Measurements from ENCODE around the gene RASD2.

RASD2 gene

DNA sequence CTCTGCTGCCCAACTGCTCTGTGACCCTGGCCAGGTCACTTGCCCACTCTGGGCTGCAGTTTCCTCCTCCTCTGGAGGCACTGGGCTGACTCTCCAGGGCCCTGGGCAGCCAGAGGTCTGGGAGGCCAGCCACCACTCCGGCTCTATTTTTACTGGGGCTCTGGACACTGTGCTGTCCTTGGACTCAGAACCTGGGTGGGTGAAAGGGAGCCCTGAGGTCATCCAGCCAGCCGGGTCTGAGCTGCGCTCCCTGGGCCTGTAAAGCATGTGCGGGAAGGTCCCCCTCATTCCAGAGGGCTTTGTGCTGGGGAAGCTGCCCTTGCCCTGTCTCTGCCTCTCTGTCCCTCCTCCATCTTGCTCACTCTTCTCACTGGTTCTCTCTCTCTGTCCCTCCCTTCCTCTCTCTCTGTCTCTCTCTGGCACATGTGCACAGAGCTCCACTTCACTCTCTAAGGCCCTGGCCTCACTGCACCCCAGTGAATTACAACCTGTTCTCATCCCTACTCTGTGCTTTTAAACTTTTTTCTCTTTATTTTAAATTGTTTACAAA is 51.9 kb downstream of the RASD2 start:
- no peak overlapping the region for H3K4me3 ChIP-seq (ENCODE audit: low read depth, low read length)
- no peak for DNase-seq (ENCODE audit: low read depth)
- TF ChIP-seq MYC (IDR thresholded peaks at IDR 0.05; ENCODE audit: low read depth, low read length): no peak
- TF ChIP-seq, protein P1, sequence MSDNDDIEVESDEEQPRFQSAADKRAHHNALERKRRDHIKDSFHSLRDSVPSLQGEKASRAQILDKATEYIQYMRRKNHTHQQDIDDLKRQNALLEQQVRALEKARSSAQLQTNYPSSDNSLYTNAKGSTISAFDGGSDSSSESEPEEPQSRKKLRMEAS (IDR thresholded peaks at IDR 0.05; ENCODE audit: low read depth, low read length): no peak
- TF ChIP-seq, protein P2, sequence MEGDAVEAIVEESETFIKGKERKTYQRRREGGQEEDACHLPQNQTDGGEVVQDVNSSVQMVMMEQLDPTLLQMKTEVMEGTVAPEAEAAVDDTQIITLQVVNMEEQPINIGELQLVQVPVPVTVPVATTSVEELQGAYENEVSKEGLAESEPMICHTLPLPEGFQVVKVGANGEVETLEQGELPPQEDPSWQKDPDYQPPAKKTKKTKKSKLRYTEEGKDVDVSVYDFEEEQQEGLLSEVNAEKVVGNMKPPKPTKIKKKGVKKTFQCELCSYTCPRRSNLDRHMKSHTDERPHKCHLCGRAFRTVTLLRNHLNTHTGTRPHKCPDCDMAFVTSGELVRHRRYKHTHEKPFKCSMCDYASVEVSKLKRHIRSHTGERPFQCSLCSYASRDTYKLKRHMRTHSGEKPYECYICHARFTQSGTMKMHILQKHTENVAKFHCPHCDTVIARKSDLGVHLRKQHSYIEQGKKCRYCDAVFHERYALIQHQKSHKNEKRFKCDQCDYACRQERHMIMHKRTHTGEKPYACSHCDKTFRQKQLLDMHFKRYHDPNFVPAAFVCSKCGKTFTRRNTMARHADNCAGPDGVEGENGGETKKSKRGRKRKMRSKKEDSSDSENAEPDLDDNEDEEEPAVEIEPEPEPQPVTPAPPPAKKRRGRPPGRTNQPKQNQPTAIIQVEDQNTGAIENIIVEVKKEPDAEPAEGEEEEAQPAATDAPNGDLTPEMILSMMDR (IDR thresholded peaks at IDR 0.05; ENCODE audit: low read depth, low read length): no peak
- no peak for TF ChIP-seq POLR2A (IDR thresholded peaks at IDR 0.05; ENCODE audit: extremely low read depth, insufficient read length)

DNA sequence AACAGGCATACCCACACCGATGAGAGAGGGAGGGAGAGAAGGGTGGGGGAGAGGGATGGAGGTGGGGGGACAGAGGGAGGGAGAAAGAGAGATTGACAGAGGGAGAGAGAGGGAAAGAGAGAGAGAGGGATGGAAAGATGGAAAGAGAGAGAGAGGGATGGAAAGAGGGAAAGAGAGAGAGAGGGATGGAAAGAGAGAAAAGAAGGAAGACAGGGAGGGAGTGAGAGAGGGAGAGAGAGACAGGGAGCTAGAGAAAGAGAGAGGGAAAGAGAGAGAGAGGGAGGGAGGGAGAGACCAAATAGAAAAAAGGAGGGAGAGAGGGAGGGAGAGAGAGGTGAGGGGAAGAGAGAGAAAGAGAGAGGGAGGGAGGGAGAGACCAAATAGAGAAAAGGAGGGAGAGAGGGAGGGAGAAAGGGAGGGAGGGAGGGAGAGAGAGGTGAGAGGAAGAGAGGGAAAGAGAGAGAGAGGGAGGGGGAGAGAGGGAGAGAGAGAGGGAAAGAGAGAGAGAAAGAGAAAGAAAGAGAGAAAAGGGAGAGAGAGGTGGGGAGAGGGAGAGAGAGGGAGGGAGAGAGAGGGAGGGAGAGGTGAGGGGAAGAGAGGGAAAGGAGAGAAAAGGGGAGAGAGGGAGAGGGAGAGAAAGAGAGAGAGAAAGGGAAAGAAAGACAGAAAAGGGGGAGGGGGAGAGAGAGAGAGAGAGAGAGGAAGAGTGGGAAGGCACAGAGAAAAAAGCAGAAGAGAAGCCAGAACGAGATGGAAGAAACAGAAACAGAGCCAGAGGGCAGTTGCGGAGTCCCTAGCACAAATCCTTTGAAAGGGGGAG is 52.6 kb downstream of the RASD2 start:
- TF ChIP-seq, protein P1 (IDR thresholded peaks at IDR 0.05; ENCODE audit: low read depth, low read length): no peak
- TF ChIP-seq, protein P2 (IDR thresholded peaks at IDR 0.05; ENCODE audit: low read depth, low read length): no peak
- no peak for TF ChIP-seq MYC (IDR thresholded peaks at IDR 0.05; ENCODE audit: low read depth, low read length)
- no peak for TF ChIP-seq POLR2A (IDR thresholded peaks at IDR 0.05; ENCODE audit: extremely low read depth, insufficient read length)
- no peak overlapping the region for H3K4me3 ChIP-seq (ENCODE audit: low read depth, low read length)
- no peak for DNase-seq (ENCODE audit: low read depth)

DNA sequence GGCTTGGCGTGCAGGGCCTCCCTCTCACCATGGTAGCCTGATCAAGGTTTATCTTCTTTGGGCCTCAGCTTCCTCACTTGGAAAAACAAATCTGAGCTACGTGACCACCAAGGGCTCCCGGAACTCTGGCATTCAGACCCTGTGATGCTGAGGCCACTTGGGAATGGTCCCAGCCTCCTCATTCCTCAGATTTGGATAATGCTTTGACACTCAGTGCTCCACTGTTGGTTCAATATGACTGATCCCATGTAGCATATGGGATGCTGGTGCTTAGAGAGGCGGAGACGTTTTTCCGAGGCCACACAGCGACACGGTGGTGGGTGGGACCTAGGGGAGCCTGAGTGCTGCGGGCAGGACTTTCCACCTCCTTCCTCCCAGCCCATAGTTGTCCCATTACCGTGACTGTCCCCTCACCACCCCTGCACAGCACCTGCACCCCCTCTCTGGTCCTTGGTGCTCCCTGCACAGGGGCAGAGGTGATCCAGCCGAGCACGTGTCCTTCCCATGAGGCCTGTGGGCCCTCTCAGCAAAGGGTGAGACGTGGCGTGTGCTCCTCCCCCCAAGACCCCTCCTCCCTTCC is 53.4 kb downstream of the RASD2 start:
- H3K4me3 ChIP-seq (ENCODE audit: low read depth, low read length): no peak overlapping the region
- DNase-seq (ENCODE audit: low read depth): no peak
- TF ChIP-seq, protein P1 (IDR thresholded peaks at IDR 0.05; ENCODE audit: low read depth, low read length): no peak
- no peak for TF ChIP-seq POLR2A (IDR thresholded peaks at IDR 0.05; ENCODE audit: extremely low read depth, insufficient read length)
- no peak for TF ChIP-seq MYC (IDR thresholded peaks at IDR 0.05; ENCODE audit: low read depth, low read length)
- TF ChIP-seq, protein P2 (IDR thresholded peaks at IDR 0.05; ENCODE audit: low read depth, low read length): no peak

DNA sequence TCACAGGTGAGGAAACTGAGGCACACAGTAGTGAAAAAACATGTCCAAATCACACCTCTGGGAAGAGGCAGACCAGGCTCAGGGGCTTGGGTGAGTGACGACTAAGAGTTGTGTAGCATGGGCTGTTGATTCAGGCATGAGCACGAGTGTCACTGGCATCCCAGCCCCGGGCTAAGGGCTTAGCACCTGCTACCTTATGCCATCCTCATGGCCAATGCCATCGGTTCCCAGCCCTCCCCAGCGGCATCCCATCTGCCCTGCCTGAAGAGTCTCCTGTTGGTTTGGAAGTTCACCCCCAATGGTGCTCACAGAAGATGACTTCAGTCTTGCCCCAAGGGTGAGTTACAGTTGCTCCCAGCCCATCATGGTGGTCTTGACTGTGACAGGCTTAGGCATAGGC is 54.1 kb downstream of the RASD2 start:
- no peak for DNase-seq (ENCODE audit: low read depth)
- TF ChIP-seq POLR2A (IDR thresholded peaks at IDR 0.05; ENCODE audit: extremely low read depth, insufficient read length) (no peak), MYC (IDR thresholded peaks at IDR 0.05; ENCODE audit: low read depth, low read length) (no peak)
- TF ChIP-seq, protein P2 (IDR thresholded peaks at IDR 0.05; ENCODE audit: low read depth, low read length): no peak
- TF ChIP-seq, protein P1 (IDR thresholded peaks at IDR 0.05; ENCODE audit: low read depth, low read length): no peak
- no peak overlapping the region for H3K4me3 ChIP-seq (ENCODE audit: low read depth, low read length)

DNA sequence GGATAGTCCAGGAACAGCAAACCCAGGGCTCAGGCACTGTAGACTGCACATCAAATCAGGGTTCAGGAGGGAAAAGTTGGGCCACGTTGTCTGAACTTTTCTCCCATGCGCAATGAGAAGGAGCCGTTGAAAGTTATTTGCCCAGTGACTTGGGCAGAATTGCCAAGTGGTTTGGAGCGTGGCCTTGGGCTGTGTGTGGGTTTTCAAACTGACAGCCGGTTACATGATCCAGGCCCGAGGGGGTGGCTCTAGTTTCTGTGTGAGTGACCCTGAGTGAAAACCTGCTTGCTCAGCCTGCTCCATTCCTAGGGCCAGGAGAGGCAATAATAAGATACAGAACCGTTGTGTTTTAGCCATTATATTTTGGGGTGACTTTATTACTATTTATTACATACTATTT is 56.2 kb downstream of the RASD2 start:
- DNase-seq (ENCODE audit: low read depth): no peak
- no peak for TF ChIP-seq POLR2A (IDR thresholded peaks at IDR 0.05; ENCODE audit: extremely low read depth, insufficient read length)
- TF ChIP-seq, protein P1 (IDR thresholded peaks at IDR 0.05; ENCODE audit: low read depth, low read length): no peak
- TF ChIP-seq, protein P2 (IDR thresholded peaks at IDR 0.05; ENCODE audit: low read depth, low read length): no peak
- TF ChIP-seq MYC (IDR thresholded peaks at IDR 0.05; ENCODE audit: low read depth, low read length): no peak
- no peak overlapping the region for H3K4me3 ChIP-seq (ENCODE audit: low read depth, low read length)

Data from NB4 (cell line).